ENCODE measurements around the gene SLC4A9.

Gene SLC4A9

DNA sequence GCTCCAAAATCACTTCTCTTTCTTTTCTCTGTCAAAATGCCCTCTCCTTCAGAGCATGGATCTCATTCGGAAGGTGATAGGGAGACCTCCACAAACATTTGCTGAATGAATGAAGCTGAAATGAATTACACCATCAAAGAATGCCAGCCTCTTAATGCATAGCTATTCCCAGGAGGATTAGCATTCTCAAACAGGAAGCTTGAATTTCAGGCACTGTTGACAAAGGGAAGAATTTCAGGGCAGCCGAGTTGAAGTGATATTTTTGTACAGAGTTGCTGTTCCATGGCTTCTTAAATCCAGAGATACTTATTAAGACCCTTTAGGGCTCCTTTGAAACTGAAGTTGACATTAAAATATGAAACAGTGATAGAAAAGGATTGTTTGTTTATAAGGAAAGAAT, 32.4 kb upstream of the SLC4A9 start:
- DNase-seq (ENCODE audit: extremely low spot score): peak; percentile 35
- ChIA-PET CTCF (interaction anchor here (0.7 to 3.2 kb wide), 4 partner anchors 10 to 88 kb away, joined by 4 to 26 read pairs (median 6); partner anchors contain the start of gene HBEGF), POLR2A (interaction anchor here (1.2 to 3.9 kb wide), 4 partner anchors 9 to 25 kb away, joined by 3 to 17 read pairs (median 10); partner anchors contain the start of genes HBEGF and PFDN1)
- TF ChIP-seq L3MBTL2 (conservative IDR thresholded peaks at IDR 0.05): no peak
- TF ChIP-seq BHLHE40 (IDR thresholded peaks at IDR 0.05; ENCODE audit: borderline replicate concordance): no peak
- no peak for TF ChIP-seq FOXM1 (IDR thresholded peaks at IDR 0.05; ENCODE audit: borderline replicate concordance)
- TF ChIP-seq LEF1 (IDR thresholded peaks at IDR 0.05; ENCODE audit: borderline replicate concordance): no peak
- no peak for TF ChIP-seq ARNT (IDR thresholded peaks at IDR 0.05)
- TF ChIP-seq CTBP1 (IDR thresholded peaks at IDR 0.05; ENCODE audit: borderline replicate concordance): no peak
- no peak for TF ChIP-seq SUZ12 (IDR thresholded peaks at IDR 0.05)
- TF ChIP-seq ZNF384 (IDR thresholded peaks at IDR 0.05): no peak
- TF ChIP-seq HDGF (IDR thresholded peaks at IDR 0.05; ENCODE audit: borderline replicate concordance): no peak
- TF ChIP-seq SP1 (IDR thresholded peaks at IDR 0.05): no peak
- no peak for TF ChIP-seq ELF4 (IDR thresholded peaks at IDR 0.05)
- TF ChIP-seq FOXA1 (IDR thresholded peaks at IDR 0.05): no peak
- TF ChIP-seq TARDBP (IDR thresholded peaks at IDR 0.05): no peak
- TF ChIP-seq, protein P1, sequence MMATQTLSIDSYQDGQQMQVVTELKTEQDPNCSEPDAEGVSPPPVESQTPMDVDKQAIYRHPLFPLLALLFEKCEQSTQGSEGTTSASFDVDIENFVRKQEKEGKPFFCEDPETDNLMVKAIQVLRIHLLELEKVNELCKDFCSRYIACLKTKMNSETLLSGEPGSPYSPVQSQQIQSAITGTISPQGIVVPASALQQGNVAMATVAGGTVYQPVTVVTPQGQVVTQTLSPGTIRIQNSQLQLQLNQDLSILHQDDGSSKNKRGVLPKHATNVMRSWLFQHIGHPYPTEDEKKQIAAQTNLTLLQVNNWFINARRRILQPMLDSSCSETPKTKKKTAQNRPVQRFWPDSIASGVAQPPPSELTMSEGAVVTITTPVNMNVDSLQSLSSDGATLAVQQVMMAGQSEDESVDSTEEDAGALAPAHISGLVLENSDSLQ (IDR thresholded peaks at IDR 0.05): no peak
- TF ChIP-seq FOXK2 (IDR thresholded peaks at IDR 0.05): no peak
- TF ChIP-seq NFRKB (IDR thresholded peaks at IDR 0.05): no peak

DNA sequence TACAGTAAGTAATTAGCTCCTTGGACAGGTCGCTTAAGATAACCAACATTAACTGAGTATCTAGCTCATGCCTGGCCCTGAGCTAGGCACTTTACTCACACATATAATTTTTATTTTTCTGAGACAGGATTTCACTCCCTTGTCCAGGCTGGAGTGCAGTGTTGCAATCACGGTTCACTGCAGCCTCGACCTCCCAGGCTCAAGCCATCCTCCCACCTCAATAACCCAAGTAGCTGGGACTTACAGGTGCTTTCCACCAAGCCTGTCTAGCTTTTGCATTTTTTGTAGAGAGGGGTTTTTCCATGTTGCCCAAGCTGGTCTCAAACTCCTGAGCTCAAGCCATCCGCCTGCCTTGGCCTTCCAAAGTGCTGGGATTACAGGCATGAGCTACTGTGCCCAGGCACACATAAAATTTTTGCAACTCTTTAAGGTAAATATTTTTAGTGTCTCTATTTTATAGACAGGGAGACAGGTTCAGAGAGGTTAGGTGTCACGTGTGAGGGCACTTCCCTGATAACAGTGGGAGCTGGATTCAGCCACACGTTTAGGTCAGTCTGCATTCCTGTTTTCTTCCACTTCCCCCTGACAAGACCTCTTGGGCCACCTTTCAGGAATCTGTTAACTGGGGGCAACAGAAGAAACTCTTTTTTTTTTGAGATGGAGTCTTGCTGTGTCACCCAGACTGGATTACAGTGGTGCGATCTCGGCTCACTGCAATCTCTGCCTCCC, 31.8 kb upstream of the SLC4A9 start:
- ChIA-PET CTCF (interaction anchor here (0.6 to 3.2 kb wide), 6 partner anchors 11 to 88 kb away, joined by 3 to 26 read pairs (median 4); partner anchors contain the start of gene HBEGF), POLR2A (interaction anchor here (0.7 to 3.9 kb wide), 5 partner anchors 8 to 26 kb away, joined by 3 to 17 read pairs (median 6); partner anchors contain the start of genes HBEGF and PFDN1)
- TF ChIP-seq SUZ12 (IDR thresholded peaks at IDR 0.05): no peak
- no peak for TF ChIP-seq FOXK2 (IDR thresholded peaks at IDR 0.05)
- no peak for TF ChIP-seq BHLHE40 (IDR thresholded peaks at IDR 0.05; ENCODE audit: borderline replicate concordance)
- no peak for TF ChIP-seq FOXA1 (IDR thresholded peaks at IDR 0.05)
- TF ChIP-seq LEF1 (IDR thresholded peaks at IDR 0.05; ENCODE audit: borderline replicate concordance): no peak
- TF ChIP-seq CTBP1 (IDR thresholded peaks at IDR 0.05; ENCODE audit: borderline replicate concordance): no peak
- no peak for TF ChIP-seq NFRKB (IDR thresholded peaks at IDR 0.05)
- TF ChIP-seq TARDBP (IDR thresholded peaks at IDR 0.05): no peak
- no peak for TF ChIP-seq ZNF384 (IDR thresholded peaks at IDR 0.05)
- no peak for TF ChIP-seq ELF4 (IDR thresholded peaks at IDR 0.05)
- no peak for TF ChIP-seq FOXM1 (IDR thresholded peaks at IDR 0.05; ENCODE audit: borderline replicate concordance)
- no peak for TF ChIP-seq L3MBTL2 (conservative IDR thresholded peaks at IDR 0.05)
- TF ChIP-seq, protein P1 (IDR thresholded peaks at IDR 0.05): no peak
- no peak for TF ChIP-seq SP1 (IDR thresholded peaks at IDR 0.05)
- TF ChIP-seq HDGF (IDR thresholded peaks at IDR 0.05; ENCODE audit: borderline replicate concordance): no peak
- TF ChIP-seq ARNT (IDR thresholded peaks at IDR 0.05): no peak
- DNase-seq (ENCODE audit: extremely low spot score): no peak

DNA sequence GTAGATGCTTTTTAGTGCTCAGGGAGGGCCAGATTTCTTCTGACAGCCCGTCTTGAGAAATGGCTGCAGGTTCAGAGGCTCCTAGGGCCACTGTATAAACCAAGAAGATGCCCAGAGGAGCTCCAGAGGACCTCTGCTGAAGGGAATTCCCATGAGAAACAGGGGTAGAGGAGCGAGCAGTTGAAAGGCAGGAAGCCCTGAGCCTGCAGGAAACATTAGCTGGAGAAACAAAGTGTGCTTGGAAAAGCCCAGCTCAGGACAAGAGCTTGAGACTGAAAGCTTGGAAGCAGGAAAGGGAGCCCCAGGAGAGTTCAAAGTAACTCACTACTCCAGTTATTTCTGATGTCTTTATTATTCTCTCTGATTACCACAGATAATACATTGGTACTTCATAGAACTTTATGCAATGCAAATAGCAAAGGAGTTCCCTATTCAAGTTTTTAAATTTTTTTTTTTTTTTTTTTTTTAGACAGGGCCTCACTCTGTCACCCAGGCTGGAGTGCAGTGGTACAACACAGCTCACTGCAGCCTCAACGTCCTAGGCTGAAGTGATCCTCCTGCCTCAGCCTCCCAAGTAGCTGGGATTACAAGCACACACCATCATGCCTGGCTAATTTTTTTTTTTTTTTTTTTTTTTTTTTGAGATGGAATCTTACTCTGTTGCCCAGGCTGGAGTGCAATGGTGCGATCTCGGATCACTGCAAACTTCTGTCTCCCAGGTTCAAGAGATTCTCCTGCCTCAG, 30.1 kb upstream of the SLC4A9 start:
- ChIA-PET POLR2A (interaction anchor here (1.1 to 3.9 kb wide), 3 partner anchors 11 to 27 kb away, joined by 3 to 17 read pairs (median 6); partner anchors contain the start of genes HBEGF and PFDN1), CTCF (interaction anchor here (1.0 to 3.2 kb wide), 3 partner anchors 16 to 85 kb away, joined by 4 to 26 read pairs (median 6); partner anchors contain the start of gene HBEGF)
- TF ChIP-seq TARDBP (IDR thresholded peaks at IDR 0.05) (no peak), FOXA1 (IDR thresholded peaks at IDR 0.05) (no peak), ZNF384 (IDR thresholded peaks at IDR 0.05) (no peak), L3MBTL2 (conservative IDR thresholded peaks at IDR 0.05) (no peak), FOXK2 (IDR thresholded peaks at IDR 0.05) (no peak), FOXM1 (IDR thresholded peaks at IDR 0.05; ENCODE audit: borderline replicate concordance) (no peak)
- TF ChIP-seq, protein P1 (IDR thresholded peaks at IDR 0.05): no peak
- no peak for DNase-seq (ENCODE audit: extremely low spot score)

DNA sequence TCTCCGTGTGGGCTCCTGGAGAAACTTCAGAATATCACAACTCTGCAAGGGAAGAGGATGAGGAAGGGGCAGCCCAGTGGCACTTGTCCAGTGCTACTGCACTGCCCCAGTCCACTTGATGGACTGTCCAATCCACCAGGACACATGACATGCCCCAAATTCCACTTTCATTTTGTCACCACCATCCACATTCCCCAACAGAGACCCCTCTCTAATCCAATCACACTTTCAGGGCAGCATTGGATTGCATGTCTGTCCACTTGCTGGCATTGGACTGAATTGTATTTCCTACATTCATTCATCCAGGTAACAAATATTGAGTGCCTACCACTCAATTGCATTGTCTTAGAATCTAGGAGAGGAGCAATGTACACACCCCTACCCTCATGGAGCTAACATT, 28.4 kb upstream of the SLC4A9 start:
- POLR2A ChIA-PET: no interaction called here
- TF ChIP-seq LEF1 (IDR thresholded peaks at IDR 0.05; ENCODE audit: borderline replicate concordance): no peak
- CTCF ChIA-PET: no interaction called here
- DNase-seq (ENCODE audit: extremely low spot score): no peak

DNA sequence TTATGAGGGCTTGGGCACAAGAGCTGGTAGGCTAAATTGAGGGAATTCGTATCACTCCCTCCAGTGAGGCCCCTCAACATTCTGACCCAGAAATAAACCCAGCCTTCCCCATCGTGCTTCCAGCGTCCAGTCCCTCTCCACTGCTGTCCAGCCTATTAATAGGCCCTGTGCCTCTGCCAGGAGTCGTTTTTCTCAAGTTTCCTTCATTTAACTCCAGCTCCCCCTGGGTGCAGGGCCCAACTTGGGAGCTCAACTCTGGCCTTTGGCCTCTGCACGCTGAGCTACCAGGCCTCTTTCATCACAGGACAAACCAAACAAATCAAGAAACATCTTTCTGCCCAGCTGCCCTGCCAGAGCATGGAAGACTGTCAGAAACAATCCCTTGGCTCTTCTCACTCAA, 23.6 kb upstream of the SLC4A9 start:
- TF ChIP-seq ELF4 (IDR thresholded peaks at IDR 0.05) (no peak), BHLHE40 (IDR thresholded peaks at IDR 0.05; ENCODE audit: borderline replicate concordance) (no peak), ZNF384 (IDR thresholded peaks at IDR 0.05) (no peak), SUZ12 (IDR thresholded peaks at IDR 0.05) (no peak), CTBP1 (IDR thresholded peaks at IDR 0.05; ENCODE audit: borderline replicate concordance) (no peak), NFRKB (IDR thresholded peaks at IDR 0.05) (no peak), ARNT (IDR thresholded peaks at IDR 0.05) (no peak), TARDBP (IDR thresholded peaks at IDR 0.05) (no peak), L3MBTL2 (conservative IDR thresholded peaks at IDR 0.05) (no peak), FOXA1 (IDR thresholded peaks at IDR 0.05) (no peak), FOXM1 (IDR thresholded peaks at IDR 0.05; ENCODE audit: borderline replicate concordance) (no peak), SP1 (IDR thresholded peaks at IDR 0.05) (no peak), FOXK2 (IDR thresholded peaks at IDR 0.05) (no peak), LEF1 (IDR thresholded peaks at IDR 0.05; ENCODE audit: borderline replicate concordance) (no peak), HDGF (IDR thresholded peaks at IDR 0.05; ENCODE audit: borderline replicate concordance) (no peak)
- TF ChIP-seq, protein P1 (IDR thresholded peaks at IDR 0.05): no peak
- ChIA-PET POLR2A (interaction anchor here (1.3 to 4.0 kb wide), 2 partner anchors 9 to 10 kb away, joined by 6 to 25 read pairs; partner anchors contain the start of gene HBEGF), CTCF (interaction anchor here (0.6 to 1.8 kb wide), 3 partner anchors 10 to 92 kb away, joined by 4 to 16 read pairs (median 4); partner anchors contain the start of gene HBEGF)
- no peak for DNase-seq (ENCODE audit: extremely low spot score)

Measured in HEK293T (cell line).